ENCODE results near the gene TPD52L1.

Gene TPD52L1

GRCh38 chr6:125188037-125188436 lies 34.5 kb downstream of the TPD52L1 start:
- TF ChIP-seq TSHZ2 (CRISPR knock-in tag; IDR thresholded peaks at IDR 0.05) (no peak), CREB5 (CRISPR knock-in tag; IDR thresholded peaks at IDR 0.05; ENCODE audit: low read depth) (no peak), OSR1 (CRISPR knock-in tag; IDR thresholded peaks at IDR 0.05) (no peak), ZNF565 (CRISPR knock-in tag; conservative IDR thresholded peaks at IDR 0.05; ENCODE audit: low read depth) (no peak), RARB (CRISPR knock-in tag; IDR thresholded peaks at IDR 0.05) (no peak), PPARA (CRISPR knock-in tag; IDR thresholded peaks at IDR 0.05; ENCODE audit: borderline replicate concordance) (no peak), POU6F1 (CRISPR knock-in tag; IDR thresholded peaks at IDR 0.05; ENCODE audit: borderline replicate concordance, low read depth) (no peak), ISL1 (CRISPR knock-in tag; IDR thresholded peaks at IDR 0.05) (no peak), ZNF70 (CRISPR knock-in tag; IDR thresholded peaks at IDR 0.05) (no peak), TCF4 (CRISPR knock-in tag; IDR thresholded peaks at IDR 0.05; ENCODE audit: borderline replicate concordance) (no peak), GLIS3 (CRISPR knock-in tag; IDR thresholded peaks at IDR 0.05) (no peak), CSRNP3 (CRISPR knock-in tag; IDR thresholded peaks at IDR 0.05) (no peak), ESRRG (CRISPR knock-in tag; IDR thresholded peaks at IDR 0.05) (no peak), SNAI2 (CRISPR knock-in tag; IDR thresholded peaks at IDR 0.05) (no peak), PATZ1 (CRISPR knock-in tag; IDR thresholded peaks at IDR 0.05; ENCODE audit: borderline replicate concordance) (no peak), BACH2 (CRISPR knock-in tag; IDR thresholded peaks at IDR 0.05; ENCODE audit: borderline replicate concordance) (no peak)
- ATAC-seq = no peak

GRCh38 chr6:125188594-125189203 lies 35.1 kb downstream of the TPD52L1 start:
- TF ChIP-seq ZNF70 (CRISPR knock-in tag; IDR thresholded peaks at IDR 0.05) (no peak), CSRNP3 (CRISPR knock-in tag; IDR thresholded peaks at IDR 0.05) (no peak), ZNF565 (CRISPR knock-in tag; conservative IDR thresholded peaks at IDR 0.05; ENCODE audit: low read depth) (no peak), ZC3H10 (CRISPR knock-in tag; IDR thresholded peaks at IDR 0.05) (no peak), ZFP30 (CRISPR knock-in tag; IDR thresholded peaks at IDR 0.05) (no peak), SNAI2 (CRISPR knock-in tag; IDR thresholded peaks at IDR 0.05) (no peak), ZNF8 (CRISPR knock-in tag; IDR thresholded peaks at IDR 0.05) (no peak), POU6F1 (CRISPR knock-in tag; IDR thresholded peaks at IDR 0.05; ENCODE audit: borderline replicate concordance, low read depth) (no peak), ISL1 (CRISPR knock-in tag; IDR thresholded peaks at IDR 0.05) (no peak), PATZ1 (CRISPR knock-in tag; IDR thresholded peaks at IDR 0.05; ENCODE audit: borderline replicate concordance) (no peak), GLIS3 (CRISPR knock-in tag; IDR thresholded peaks at IDR 0.05) (no peak), CSDC2 (CRISPR knock-in tag; IDR thresholded peaks at IDR 0.05) (no peak), BACH2 (CRISPR knock-in tag; IDR thresholded peaks at IDR 0.05; ENCODE audit: borderline replicate concordance) (no peak), ESRRG (CRISPR knock-in tag; IDR thresholded peaks at IDR 0.05) (no peak), TOX (CRISPR knock-in tag; IDR thresholded peaks at IDR 0.05; ENCODE audit: borderline replicate concordance) (no peak), PPARA (CRISPR knock-in tag; IDR thresholded peaks at IDR 0.05; ENCODE audit: borderline replicate concordance) (no peak), ZFP3 (CRISPR knock-in tag; IDR thresholded peaks at IDR 0.05) (no peak)
- no peak for ATAC-seq

Measured in SK-N-SH treated with all-trans-retinoic acid at 6 μM for 48 hours (cell line).